Fibroblast of pulmonary artery (primary cell): ENCODE results near the gene A4GALT.
"Not testable (repeated sequence)": the region's sequence is repeated elsewhere in the genome, so short reads cannot be mapped to it uniquely, and the experiment has no call there.

Source experiments
- DNase-seq: peaks from one replicate; pipeline ENCODE4 v3.0.0-alpha.2; 2010; ENCODE audit warnings: low read depth
- H3K4me3 ChIP-seq: replicated peaks from 2 replicates; pipeline ENCODE4 v1.5.1; 2011; ENCODE audit warnings: low read depth, mild to moderate bottlenecking, control low read depth, low read length, moderate library complexity
- TF ChIP-seq, protein P1 (sequence below): IDR thresholded peaks from 2 replicates; pipeline ENCODE4 v1.5.1; 2011; ENCODE audit warnings: mild to moderate bottlenecking, control low read depth, low read length, inconsistent platforms; ENCODE audit errors: missing control alignments

A4GALT gene

DNA sequence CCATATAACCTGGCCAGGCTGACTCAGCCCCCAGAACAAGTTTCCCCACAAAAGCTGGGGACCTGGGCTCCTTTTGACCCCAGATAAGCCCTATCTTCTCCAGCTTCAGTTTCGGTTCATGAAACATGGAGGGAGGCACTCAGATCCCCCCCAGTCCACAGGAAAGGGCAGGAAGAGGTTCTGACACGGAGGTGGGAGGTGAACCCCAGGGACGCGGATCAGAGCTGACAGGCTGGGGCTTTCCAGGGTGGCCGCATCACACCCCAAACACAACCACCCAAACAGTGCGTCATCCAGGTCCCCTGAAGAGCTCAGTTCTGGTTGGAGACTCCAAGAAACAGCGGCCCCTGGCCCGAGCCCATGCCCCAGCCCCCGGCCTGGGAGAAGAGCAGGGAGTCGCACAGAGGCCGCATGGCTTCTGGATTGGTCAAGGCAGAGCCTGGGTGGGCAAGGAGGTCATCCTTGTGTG lies 44.3 kb upstream of the A4GALT start:
- H3K4me3 ChIP-seq = no peak overlapping the region
- TF ChIP-seq, protein P1, sequence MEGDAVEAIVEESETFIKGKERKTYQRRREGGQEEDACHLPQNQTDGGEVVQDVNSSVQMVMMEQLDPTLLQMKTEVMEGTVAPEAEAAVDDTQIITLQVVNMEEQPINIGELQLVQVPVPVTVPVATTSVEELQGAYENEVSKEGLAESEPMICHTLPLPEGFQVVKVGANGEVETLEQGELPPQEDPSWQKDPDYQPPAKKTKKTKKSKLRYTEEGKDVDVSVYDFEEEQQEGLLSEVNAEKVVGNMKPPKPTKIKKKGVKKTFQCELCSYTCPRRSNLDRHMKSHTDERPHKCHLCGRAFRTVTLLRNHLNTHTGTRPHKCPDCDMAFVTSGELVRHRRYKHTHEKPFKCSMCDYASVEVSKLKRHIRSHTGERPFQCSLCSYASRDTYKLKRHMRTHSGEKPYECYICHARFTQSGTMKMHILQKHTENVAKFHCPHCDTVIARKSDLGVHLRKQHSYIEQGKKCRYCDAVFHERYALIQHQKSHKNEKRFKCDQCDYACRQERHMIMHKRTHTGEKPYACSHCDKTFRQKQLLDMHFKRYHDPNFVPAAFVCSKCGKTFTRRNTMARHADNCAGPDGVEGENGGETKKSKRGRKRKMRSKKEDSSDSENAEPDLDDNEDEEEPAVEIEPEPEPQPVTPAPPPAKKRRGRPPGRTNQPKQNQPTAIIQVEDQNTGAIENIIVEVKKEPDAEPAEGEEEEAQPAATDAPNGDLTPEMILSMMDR = no peak
- no peak for DNase-seq

DNA sequence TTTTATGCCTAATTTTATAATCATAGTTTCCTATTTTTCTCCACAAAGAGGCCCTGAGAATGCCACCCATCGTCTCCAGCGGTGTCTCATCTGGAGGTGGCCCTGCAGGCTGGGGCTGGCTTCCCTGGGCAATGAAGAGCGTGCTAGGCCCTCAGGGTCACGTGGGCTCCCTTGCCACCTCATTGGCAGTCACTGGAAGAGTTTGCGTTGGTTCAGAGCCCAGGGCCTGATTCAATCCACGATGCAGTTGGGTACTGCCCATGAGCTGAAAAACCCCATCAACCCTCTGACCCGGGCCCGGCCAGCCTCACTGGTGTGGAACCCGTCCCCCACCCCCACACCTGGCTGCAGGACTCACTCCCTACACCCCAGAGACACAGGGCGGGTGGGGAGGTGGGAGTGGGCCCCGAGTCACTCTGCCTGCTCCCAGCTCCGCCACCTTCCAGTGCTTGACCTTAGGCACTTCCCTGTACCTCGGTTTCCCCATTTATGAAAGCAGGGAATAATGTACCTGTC lies 43.4 kb upstream of the A4GALT start:
- no peak overlapping the region for H3K4me3 ChIP-seq
- DNase-seq = no peak
- TF ChIP-seq, protein P1 = no peak

DNA sequence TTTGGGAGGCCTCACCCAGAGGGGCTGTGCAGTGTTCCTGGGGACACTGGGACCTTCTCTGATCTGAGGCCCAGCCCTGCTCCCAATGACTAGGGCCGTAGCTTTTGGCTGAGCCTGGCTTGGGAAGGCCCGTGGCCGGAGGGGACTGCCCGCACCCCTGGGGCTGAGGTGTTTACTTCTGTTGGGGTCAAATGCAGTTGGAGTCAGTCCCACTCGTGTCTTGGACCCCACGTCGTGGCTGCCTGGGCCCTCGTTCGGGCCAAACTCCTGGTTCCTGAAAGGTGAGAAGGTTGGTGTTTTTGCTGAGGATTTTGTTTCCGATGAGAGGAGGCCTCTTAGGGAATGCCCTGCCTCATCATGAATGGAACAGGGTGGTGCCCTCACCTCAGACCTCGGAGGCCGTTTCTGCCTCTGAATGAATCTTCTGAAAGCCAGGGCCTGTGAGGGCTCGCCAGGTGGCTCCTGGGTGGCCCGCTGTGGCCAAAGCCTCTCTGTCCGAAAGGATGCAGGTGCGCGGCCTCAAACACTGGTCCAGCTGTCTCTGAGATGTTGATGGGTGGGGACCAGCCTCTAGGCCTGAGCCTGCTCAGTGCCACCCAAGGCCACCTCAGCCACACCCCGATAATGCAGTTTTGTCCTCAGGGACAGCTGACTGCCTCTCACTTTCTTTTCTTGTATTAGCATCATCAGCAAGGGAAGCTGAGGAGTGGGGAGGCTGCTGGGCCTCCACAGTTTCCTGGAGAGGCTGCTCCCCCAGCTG lies 40.3 kb upstream of the A4GALT start:
- no peak overlapping the region for H3K4me3 ChIP-seq
- DNase-seq = no peak
- TF ChIP-seq, protein P1 = no peak

DNA sequence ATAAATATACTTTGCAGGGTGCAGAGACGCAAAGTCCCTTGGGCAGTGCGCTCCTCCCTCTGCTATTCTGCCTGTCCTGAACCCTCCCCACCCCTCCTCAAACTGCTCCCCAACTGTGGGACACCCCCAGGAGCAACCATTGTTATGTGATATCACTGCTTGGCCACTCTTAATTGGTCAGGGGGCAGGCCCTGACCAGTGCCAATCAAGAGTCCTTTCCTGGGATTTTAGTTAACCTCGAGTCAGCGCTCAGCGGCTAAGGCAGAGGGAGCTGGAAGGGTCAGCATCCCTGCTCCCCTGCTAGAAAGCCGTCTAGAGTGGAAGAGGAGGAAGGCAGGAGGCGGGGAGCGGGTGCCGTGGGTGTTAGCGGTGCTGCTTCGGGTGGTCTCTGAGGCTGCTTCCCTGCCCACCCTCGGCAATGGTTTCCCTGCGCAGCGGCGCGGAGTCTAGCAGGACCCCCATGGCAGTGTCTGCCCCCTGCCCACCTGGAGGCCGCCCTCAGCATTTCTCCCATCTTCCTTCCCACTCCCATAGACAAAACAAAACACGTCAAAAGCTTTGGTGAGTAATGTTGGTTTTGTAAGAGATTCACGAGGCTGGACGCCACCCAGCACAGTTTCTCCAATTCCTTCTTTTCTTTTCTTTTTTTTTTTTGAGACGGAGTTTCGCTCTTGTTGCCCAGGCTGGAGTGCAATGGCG lies 38.4 kb upstream of the A4GALT start:
- TF ChIP-seq, protein P1 = no peak
- no peak overlapping the region for H3K4me3 ChIP-seq
- DNase-seq = peak; percentile 74

DNA sequence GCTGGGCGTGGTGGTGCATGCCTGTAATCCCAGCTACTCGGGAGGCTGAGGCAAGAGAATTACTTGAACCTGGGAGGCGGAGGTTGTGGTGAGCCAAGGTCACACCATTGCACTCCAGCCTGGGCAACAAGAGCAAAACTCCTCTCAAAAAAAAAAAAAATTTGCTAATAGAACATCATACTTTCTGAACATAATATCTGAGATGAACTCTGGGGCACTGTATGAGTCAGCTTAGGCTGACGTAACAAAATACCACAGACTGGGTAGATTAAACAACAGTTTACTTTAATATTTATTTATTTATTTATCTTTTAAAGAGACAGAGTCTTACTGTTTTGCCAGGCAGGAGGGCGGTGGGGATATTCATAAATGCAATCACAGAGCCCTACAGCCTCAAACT lies 34.9 kb upstream of the A4GALT start:
- H3K4me3 ChIP-seq = not testable (repeated sequence)
- peak; percentile 91 for DNase-seq

DNA sequence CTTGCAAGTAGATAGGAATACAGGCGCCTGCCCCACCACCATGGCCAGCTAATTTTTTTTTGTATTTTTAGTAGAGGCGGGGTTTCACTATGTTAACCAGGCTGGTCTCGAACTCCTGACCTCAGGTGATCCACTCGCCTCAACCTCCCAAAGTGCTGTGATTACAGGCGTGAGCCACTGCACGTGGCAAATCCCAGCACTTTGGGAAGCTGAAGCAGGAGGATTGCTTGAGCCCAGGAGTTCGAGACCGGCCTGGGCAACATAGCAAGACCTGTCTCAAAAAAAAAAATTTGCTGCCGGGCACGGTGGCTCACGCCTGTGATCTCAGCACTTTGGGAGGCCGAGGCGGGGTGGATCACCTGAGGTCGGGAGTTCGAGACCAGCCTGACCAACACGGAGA lies 34.5 kb upstream of the A4GALT start:
- not testable (repeated sequence) for DNase-seq, H3K4me3 ChIP-seq

DNA sequence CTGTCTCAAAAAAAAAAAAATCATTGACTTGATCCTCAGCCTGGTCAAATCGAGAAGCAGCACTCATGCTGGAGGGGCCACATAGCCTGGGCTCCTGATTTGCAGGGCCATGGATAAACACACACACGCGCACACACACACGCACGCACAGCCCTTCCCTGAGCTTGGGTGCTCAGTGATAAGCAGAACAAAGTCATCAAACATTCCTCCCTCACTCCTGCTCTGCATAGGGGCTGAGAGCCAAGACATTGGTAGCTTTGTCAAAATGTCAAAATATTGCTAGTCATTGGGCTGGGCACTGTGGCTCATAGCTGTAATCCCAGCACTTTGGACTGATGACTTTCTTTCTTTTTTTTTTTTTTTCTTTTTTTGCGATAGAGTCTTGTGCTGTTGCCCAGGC lies 34.0 kb upstream of the A4GALT start:
- H3K4me3 ChIP-seq = no peak overlapping the region
- peak; percentile 85 for DNase-seq
- TF ChIP-seq, protein P1 = no peak
